ENCODE data around the gene DNAJB6. TPM values are rescaled to one million over a fixed set of nuclear protein-coding genes. Genes with fewer than 3 reads are reported as not detected.

DNAJB6 gene
- total and polyA plus RNA-seq, 4 donors, result 118 to 143 (median 128) TPM

- ATAC-seq (ENCODE audit: low FRiP score), result no peak
Observed at GRCh38 chr7:157401567-157402387, 65.0 kb downstream of the DNAJB6 start.

GRCh38 chr7:157402388-157402703, 65.5 kb downstream of the DNAJB6 start:
- no peaks in the 10 kb centered on the region for H3K27me3 ChIP-seq (ENCODE audit: control insufficient read depth in 1 of 2, insufficient read depth in 2 of 2, low read length in 1 of 2)
- peak in 1 of 2 donors; percentile 56 for DNase-seq
- no peak for ATAC-seq (ENCODE audit: low FRiP score)
- 86 to 91% methylated on average over 12 of the region's 12 CpGs for WGBS, 2 donors
- no peak overlapping the region for H3K4me3 ChIP-seq (ENCODE audit: low read length in 2 of 2)
- H3K9me3 ChIP-seq (ENCODE audit: control insufficient read depth, low read length), result no peaks in the 10 kb centered on the region
- H3K27ac ChIP-seq (ENCODE audit: low read depth in 1 of 2, low read length in 2 of 2), result no peak overlapping the region
- intact Hi-C loops (cut with DNase I), result no loop called here
- H3K4me1 ChIP-seq (ENCODE audit: control insufficient read depth in 1 of 2, insufficient read depth in 2 of 2, low read length in 2 of 2), result no peaks in the 10 kb centered on the region
- H3K36me3 ChIP-seq (ENCODE audit: control insufficient read depth in 1 of 2, insufficient read depth in 2 of 2, low read length in 1 of 2), result no peaks in the 10 kb centered on the region

More at GRCh38 chr7:157401567-157402387, 65.0 kb downstream of the DNAJB6 start:
- H3K9me3 ChIP-seq (ENCODE audit: control insufficient read depth, low read length), result no peaks in the 10 kb centered on the region
- no peak overlapping the region for H3K4me3 ChIP-seq (ENCODE audit: low read length in 2 of 2)
- DNase-seq, result peak in 1 of 2 donors; percentile 65
- H3K27ac ChIP-seq (ENCODE audit: low read depth in 1 of 2, low read length in 2 of 2), result no peak overlapping the region
- 93 to 96% methylated on average over 29 of the region's 29 CpGs for WGBS, 2 donors
- intact Hi-C loops (cut with DNase I), result no loop called here
- H3K36me3 ChIP-seq (ENCODE audit: control insufficient read depth in 1 of 2, insufficient read depth in 2 of 2, low read length in 1 of 2), result no peaks in the 10 kb centered on the region
- no peaks in the 10 kb centered on the region for H3K4me1 ChIP-seq (ENCODE audit: control insufficient read depth in 1 of 2, insufficient read depth in 2 of 2, low read length in 2 of 2)
- H3K27me3 ChIP-seq (ENCODE audit: control insufficient read depth in 1 of 2, insufficient read depth in 2 of 2, low read length in 1 of 2), result no peaks in the 10 kb centered on the region

- Histone ChIP-seq H3K9me3 (ENCODE audit: control insufficient read depth, low read length) (no peaks in the 10 kb centered on the region), H3K36me3 (ENCODE audit: control insufficient read depth in 1 of 2, insufficient read depth in 2 of 2, low read length in 1 of 2) (no peaks in the 10 kb centered on the region), H3K27me3 (ENCODE audit: control insufficient read depth in 1 of 2, insufficient read depth in 2 of 2, low read length in 1 of 2) (no peaks in the 10 kb centered on the region), H3K27ac (ENCODE audit: low read depth in 1 of 2, low read length in 2 of 2) (no peak overlapping the region), H3K4me1 (ENCODE audit: control insufficient read depth in 1 of 2, insufficient read depth in 2 of 2, low read length in 2 of 2) (no peaks in the 10 kb centered on the region), H3K4me3 (ENCODE audit: low read length in 2 of 2) (no peak overlapping the region)
- 88 to 90% methylated on average over 21 of the region's 21 CpGs for WGBS, 2 donors
- no peak for ATAC-seq (ENCODE audit: low FRiP score)
- intact Hi-C loops (cut with DNase I), result no loop called here
- DNase-seq, result peak in 1 of 2 donors; percentile 72
Observed at GRCh38 chr7:157402911-157403534, 66.2 kb downstream of the DNAJB6 start.

DNA sequence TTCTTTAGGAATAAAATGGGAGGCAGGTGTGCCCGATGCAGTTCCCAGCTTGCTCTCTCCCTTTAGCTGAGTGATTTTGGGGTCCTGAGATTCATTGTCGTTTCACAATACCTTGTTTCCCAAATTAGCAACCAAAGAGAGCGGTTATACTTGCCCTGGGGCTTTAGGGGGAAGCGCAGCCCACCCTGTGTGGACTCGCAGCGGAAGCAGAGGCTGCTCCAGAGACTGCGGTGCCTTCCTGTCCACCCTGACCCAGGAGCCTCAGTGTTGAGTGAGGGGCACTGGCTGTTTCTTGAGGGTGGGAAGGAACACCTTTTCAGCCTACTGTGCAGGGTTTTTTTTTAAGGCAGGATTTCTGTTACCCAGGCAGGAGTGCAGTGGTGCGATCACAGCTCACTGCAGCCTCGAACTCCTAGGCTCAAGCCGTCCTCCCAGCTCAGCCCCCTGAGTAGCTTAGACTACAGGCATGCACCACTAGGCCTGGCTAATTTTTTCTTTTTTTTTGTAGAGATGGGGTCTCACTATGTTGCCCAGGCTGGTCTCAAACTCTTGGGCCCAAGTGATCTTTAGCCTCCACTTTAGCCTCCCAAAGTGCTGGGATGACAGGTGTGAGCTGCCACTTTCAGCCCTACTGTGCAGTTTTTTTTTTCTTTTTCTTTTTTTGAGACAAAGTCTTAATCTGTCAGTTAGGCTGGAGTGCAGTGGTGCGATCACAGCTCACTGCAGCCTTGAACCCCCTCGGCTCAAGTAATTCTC, 67.0 kb downstream of the DNAJB6 start:
- no peaks in the 10 kb centered on the region for H3K27me3 ChIP-seq (ENCODE audit: control insufficient read depth in 1 of 2, insufficient read depth in 2 of 2, low read length in 1 of 2)
- DNase-seq (peak in 1 of 2 donors; percentile 30), ATAC-seq (ENCODE audit: low FRiP score) (no peak)
- no peak overlapping the region for H3K4me3 ChIP-seq (ENCODE audit: low read length in 2 of 2)
- H3K9me3 ChIP-seq (ENCODE audit: control insufficient read depth, low read length), result no peaks in the 10 kb centered on the region
- 91 to 96% methylated on average over 12 of the region's 12 CpGs for WGBS, 2 donors
- no peak overlapping the region for H3K27ac ChIP-seq (ENCODE audit: low read depth in 1 of 2, low read length in 2 of 2)
- no peaks in the 10 kb centered on the region for H3K4me1 ChIP-seq (ENCODE audit: control insufficient read depth in 1 of 2, insufficient read depth in 2 of 2, low read length in 2 of 2)
- intact Hi-C loops (cut with DNase I), result no loop called here
- no peaks in the 10 kb centered on the region for H3K36me3 ChIP-seq (ENCODE audit: control insufficient read depth in 1 of 2, insufficient read depth in 2 of 2, low read length in 1 of 2)

DNA sequence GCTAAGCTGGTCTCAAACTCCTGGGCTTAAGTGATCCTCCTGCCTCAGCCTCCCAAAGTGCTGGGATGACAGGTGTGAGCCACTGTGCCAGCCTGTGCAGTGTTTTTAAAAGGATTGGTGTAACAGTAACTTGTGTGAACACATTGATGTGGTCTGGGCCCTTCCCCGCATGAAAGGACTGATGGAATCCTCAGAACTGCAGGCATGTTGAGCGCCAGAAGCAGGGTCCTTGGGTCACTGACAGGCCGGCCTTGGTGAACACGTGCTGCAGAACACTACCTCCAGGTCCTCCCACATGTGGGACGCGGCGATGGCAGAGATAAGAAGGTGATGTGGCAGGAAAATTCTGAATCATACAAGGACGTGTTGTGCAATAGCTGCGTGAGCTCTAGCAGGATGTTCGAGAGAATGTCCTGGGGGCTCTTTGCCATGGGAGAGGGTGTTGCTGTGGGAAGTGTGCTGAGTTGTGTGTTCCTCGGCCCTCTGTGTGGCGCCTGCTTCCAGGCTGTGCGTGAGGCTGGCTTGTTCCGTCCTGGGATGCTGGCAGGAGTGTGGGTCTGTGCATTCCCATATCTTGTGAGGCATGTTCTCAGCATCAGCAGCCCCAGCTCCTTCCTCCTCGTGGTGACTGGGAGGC, 68.2 kb downstream of the DNAJB6 start:
- no peaks in the 10 kb centered on the region for H3K27me3 ChIP-seq (ENCODE audit: control insufficient read depth in 1 of 2, insufficient read depth in 2 of 2, low read length in 1 of 2)
- no peak overlapping the region for H3K4me3 ChIP-seq (ENCODE audit: low read length in 2 of 2)
- peaks cover 0 to 2% of the 10 kb centered on the region in 2 donors for H3K36me3 ChIP-seq (ENCODE audit: control insufficient read depth in 1 of 2, insufficient read depth in 2 of 2, low read length in 1 of 2)
- H3K4me1 ChIP-seq (ENCODE audit: control insufficient read depth in 1 of 2, insufficient read depth in 2 of 2, low read length in 2 of 2), result no peaks in the 10 kb centered on the region
- 72 to 75% methylated on average over 15 of the region's 15 CpGs for WGBS, 2 donors
- H3K27ac ChIP-seq (ENCODE audit: low read depth in 1 of 2, low read length in 2 of 2), result no peak overlapping the region
- H3K9me3 ChIP-seq (ENCODE audit: control insufficient read depth, low read length), result no peaks in the 10 kb centered on the region
- ATAC-seq (ENCODE audit: low FRiP score) (no peak), DNase-seq (peak in 1 of 2 donors; percentile 55)
- intact Hi-C loops (cut with DNase I), result no loop called here

- no peak for DNase-seq
- intact Hi-C loops (cut with DNase I), result no loop called here
- Histone ChIP-seq H3K36me3 (ENCODE audit: control insufficient read depth in 1 of 2, insufficient read depth in 2 of 2, low read length in 1 of 2) (peaks cover 0 to 5% of the 10 kb centered on the region in 2 donors), H3K27me3 (ENCODE audit: control insufficient read depth in 1 of 2, insufficient read depth in 2 of 2, low read length in 1 of 2) (no peaks in the 10 kb centered on the region), H3K4me1 (ENCODE audit: control insufficient read depth in 1 of 2, insufficient read depth in 2 of 2, low read length in 2 of 2) (no peaks in the 10 kb centered on the region), H3K27ac (ENCODE audit: low read depth in 1 of 2, low read length in 2 of 2) (no peak overlapping the region), H3K9me3 (ENCODE audit: control insufficient read depth, low read length) (no peaks in the 10 kb centered on the region), H3K4me3 (ENCODE audit: low read length in 2 of 2) (no peak overlapping the region)
- no peak for ATAC-seq (ENCODE audit: low FRiP score)
- 93 to 96% methylated on average over 13 of the region's 13 CpGs for WGBS, 2 donors
Observed at GRCh38 chr7:157405501-157405900, 68.7 kb downstream of the DNAJB6 start.

DNA sequence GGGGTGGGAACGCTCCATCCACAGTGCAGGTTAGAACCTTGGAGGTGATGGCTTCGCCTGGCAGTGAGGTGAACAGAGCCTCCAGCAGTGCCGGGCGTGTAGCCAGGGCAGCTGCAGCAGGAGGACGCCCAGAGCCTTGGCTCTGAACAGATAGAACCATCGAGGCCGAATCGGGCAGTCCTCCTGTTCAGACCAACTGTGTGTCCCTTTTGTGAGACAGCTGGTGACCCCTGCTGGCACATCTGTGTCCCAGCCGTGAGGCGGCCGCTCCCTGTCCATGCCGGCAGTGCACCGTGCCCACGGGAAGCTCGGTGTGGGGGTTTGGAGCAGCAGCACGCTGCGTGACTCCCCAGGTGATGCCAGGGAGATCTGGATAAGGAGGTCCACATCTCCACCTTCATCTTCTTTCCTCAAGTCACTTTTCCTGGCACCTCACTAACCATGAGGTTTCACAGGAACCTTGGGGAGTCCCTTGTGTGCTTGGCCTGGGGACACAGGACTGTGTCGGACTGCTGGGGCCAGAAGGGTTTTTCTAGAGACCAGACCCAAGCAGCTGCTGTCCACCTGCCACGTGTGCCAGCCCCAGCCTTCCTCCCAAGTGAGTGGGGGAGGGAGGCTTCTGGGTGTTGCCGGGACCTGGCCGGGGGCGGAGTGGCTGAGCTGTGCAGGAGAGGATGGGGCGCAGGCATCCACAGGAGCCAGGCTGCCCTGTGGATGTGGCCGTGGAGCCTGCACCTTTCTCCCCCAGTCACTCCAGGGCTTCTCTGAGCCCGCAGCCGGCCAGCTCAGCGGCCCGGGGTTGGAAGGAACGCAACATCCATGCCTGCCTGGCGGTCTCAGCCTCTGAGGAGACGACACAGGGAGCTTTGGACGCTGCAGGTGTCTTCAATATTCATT, 69.4 kb downstream of the DNAJB6 start:
- Histone ChIP-seq H3K4me1 (ENCODE audit: control insufficient read depth in 1 of 2, insufficient read depth in 2 of 2, low read length in 2 of 2) (no peaks in the 10 kb centered on the region), H3K36me3 (ENCODE audit: control insufficient read depth in 1 of 2, insufficient read depth in 2 of 2, low read length in 1 of 2) (peaks cover 0 to 8% of the 10 kb centered on the region in 2 donors), H3K4me3 (ENCODE audit: low read length in 2 of 2) (no peak overlapping the region), H3K27me3 (ENCODE audit: control insufficient read depth in 1 of 2, insufficient read depth in 2 of 2, low read length in 1 of 2) (no peaks in the 10 kb centered on the region), H3K27ac (ENCODE audit: low read depth in 1 of 2, low read length in 2 of 2) (no peak overlapping the region), H3K9me3 (ENCODE audit: control insufficient read depth, low read length) (no peaks in the 10 kb centered on the region)
- WGBS, 2 donors, result 84 to 88% methylated on average over 32 of the region's 32 CpGs
- intact Hi-C loops (cut with DNase I), result no loop called here
- DNase-seq, result peak in 1 of 2 donors; percentile 68
- no peak for ATAC-seq (ENCODE audit: low FRiP score)

- DNase-seq (peak in 1 of 2 donors; percentile 55), ATAC-seq (ENCODE audit: low FRiP score) (no peak)
- Histone ChIP-seq H3K27me3 (ENCODE audit: control insufficient read depth in 1 of 2, insufficient read depth in 2 of 2, low read length in 1 of 2) (no peaks in the 10 kb centered on the region), H3K4me1 (ENCODE audit: control insufficient read depth in 1 of 2, insufficient read depth in 2 of 2, low read length in 2 of 2) (no peaks in the 10 kb centered on the region), H3K9me3 (ENCODE audit: control insufficient read depth, low read length) (no peaks in the 10 kb centered on the region), H3K27ac (ENCODE audit: low read depth in 1 of 2, low read length in 2 of 2) (no peak overlapping the region), H3K36me3 (ENCODE audit: control insufficient read depth in 1 of 2, insufficient read depth in 2 of 2, low read length in 1 of 2) (peaks cover 0 to 8% of the 10 kb centered on the region in 2 donors), H3K4me3 (ENCODE audit: low read length in 2 of 2) (no peak overlapping the region)
- intact Hi-C loops (cut with DNase I), result no loop called here
- 95 to 97% methylated on average over 22 of the region's 22 CpGs for WGBS, 2 donors
Observed at GRCh38 chr7:157406971-157407370, 70.2 kb downstream of the DNAJB6 start.
